HepG2 (cell line): ENCODE measurements around the gene BIVM. TPM values are rescaled to one million over a fixed set of nuclear protein-coding genes. Genes with fewer than 3 reads are reported as not detected.
A peak's percentile ranks its signal among the peaks of the same experiment; 100 is the strongest.

Source experiments
- DZIP1 ChIP-seq: sonication (generic); formaldehyde crosslinking; IDR thresholded peaks from 2 replicates; pipeline ENCODE4 v1.5.0; 2020; ENCODE audit warnings: mild to moderate bottlenecking, missing genetic modification reagents
- HOXA5 ChIP-seq: sonication (generic); formaldehyde crosslinking; IDR thresholded peaks from 2 replicates; pipeline ENCODE4 v1.4.0; 2020; ENCODE audit warnings: missing genetic modification reagents
- KAT7 ChIP-seq: IDR thresholded peaks from 2 replicates; pipeline ENCODE4 v1.6.1; 2018; ENCODE audit warnings: borderline replicate concordance, missing compliant biosample characterization
- NCOA5 ChIP-seq: sonication (generic); formaldehyde crosslinking; IDR thresholded peaks from 2 replicates; pipeline ENCODE4 v1.4.0; 2020; ENCODE audit warnings: missing genetic modification reagents
- NR2F6 ChIP-seq, 2 experiments: IDR thresholded peaks; 2 replicates each; pipeline ENCODE4 v1.6.1; 2016; ENCODE audit warnings: antibody characterized with exemption in 1 of 2, mild to moderate bottlenecking in 1 of 2
- PHF5A ChIP-seq: IDR thresholded peaks from one replicate; pipeline ENCODE4 v1.6.1; 2018; ENCODE audit warnings: low read depth, missing genetic modification reagents; ENCODE audit not compliant: unreplicated experiment
- POLR2G ChIP-seq: fragments of 200-400 bp; formaldehyde crosslinking; IDR thresholded peaks from 2 replicates; pipeline ENCODE4 v1.6.1; 2018; ENCODE audit warnings: mild to moderate bottlenecking, low read depth, low read length, moderate library complexity
- PTBP1 ChIP-seq: fragments of 200-400 bp; formaldehyde crosslinking; IDR thresholded peaks from 2 replicates; pipeline ENCODE4 v1.6.1; 2018; ENCODE audit warnings: low read length, low read depth; ENCODE audit not compliant: poor library complexity, severe bottlenecking
- SCMH1 ChIP-seq: sonication (generic); formaldehyde crosslinking; IDR thresholded peaks from 2 replicates; pipeline ENCODE4 v1.9.0; 2021; ENCODE audit warnings: missing genetic modification reagents, mild to moderate bottlenecking, borderline replicate concordance
- ZBTB46 ChIP-seq: sonication (generic); formaldehyde crosslinking; IDR thresholded peaks from 2 replicates; pipeline ENCODE4 v1.4.0; 2020; ENCODE audit warnings: mild to moderate bottlenecking, missing genetic modification reagents, borderline replicate concordance
- ZFP36L2 ChIP-seq: sonication (generic); formaldehyde crosslinking; IDR thresholded peaks from 2 replicates; pipeline ENCODE4 v1.4.0; 2020; ENCODE audit warnings: missing genetic modification reagents
- ZFX ChIP-seq: sonication (generic); formaldehyde crosslinking; IDR thresholded peaks from 2 replicates; pipeline ENCODE4 v1.4.0; 2020; ENCODE audit warnings: mild to moderate bottlenecking, low read depth, missing genetic modification reagents, moderate library complexity
- ZNF280B ChIP-seq: sonication (generic); formaldehyde crosslinking; IDR thresholded peaks from 2 replicates; pipeline ENCODE4 v1.5.0; 2020; ENCODE audit warnings: missing genetic modification reagents, mild to moderate bottlenecking, borderline replicate concordance
- ZNF282 ChIP-seq: fragments of 450-650 bp; IDR thresholded peaks from 2 replicates; pipeline ENCODE4 v1.6.1; 2018; ENCODE audit not compliant: partially characterized antibody
- ZNF431 ChIP-seq: sonication (generic); formaldehyde crosslinking; IDR thresholded peaks from 2 replicates; pipeline ENCODE4 v1.9.0; 2022; ENCODE audit warnings: missing genetic modification reagents, low read depth, mild to moderate bottlenecking, borderline replicate concordance
- ZNF557 ChIP-seq: sonication (generic); formaldehyde crosslinking; IDR thresholded peaks from 2 replicates; pipeline ENCODE4 v1.4.0; 2020; ENCODE audit warnings: missing genetic modification reagents
- ZNF672 ChIP-seq: sonication (generic); formaldehyde crosslinking; IDR thresholded peaks from 2 replicates; pipeline ENCODE4 v1.8.1; 2022; ENCODE audit warnings: missing genetic modification reagents
- ZNF772 ChIP-seq: sonication (generic); formaldehyde crosslinking; IDR thresholded peaks from 2 replicates; pipeline ENCODE4 v1.5.0; 2020; ENCODE audit warnings: mild to moderate bottlenecking, missing genetic modification reagents
- ZNF800 ChIP-seq: sonication (generic); formaldehyde crosslinking; IDR thresholded peaks from 2 replicates; pipeline ENCODE4 v1.4.0; 2020; ENCODE audit warnings: missing genetic modification reagents
- polyA plus RNA-seq, 8 experiments: library from polyadenylated mRNA; depleted of rRNA in 3 of 8; stranded (reverse) in 7 of 8; unstranded in 1 of 8; fragments of >200 nt; fragmentation: Illumina TruSeq in 4 of 8; extraction: Trizol in 4 of 8; gene quantifications; 2 replicates each; pipeline versions ENCODE4 v1.2.1 to v1.2.3, GENCODE V29; 2011 to 2016; ENCODE audit warnings: low read depth in 4 of 8, missing spikeins in 1 of 8, mixed read lengths in 1 of 8; ENCODE audit not compliant: insufficient read depth in 1 of 8
- total RNA-seq, 5 experiments: library from RNA; depleted of rRNA; stranded (reverse); fragments of >200 nt; fragmentation: Illumina TruSeq; extraction: Trizol; gene quantifications; 2 replicates each; pipeline ENCODE4 v1.2.3, GENCODE V29; 2016; ENCODE audit warnings: low read depth in 1 of 5

BIVM gene
- total and polyA plus RNA-seq, 2 of the 13 experiments (the other 11 are each of a cell fraction or from before 2014, with no cell fraction given), result 10.4 to 15.8 TPM

- no peak for TF ChIP-seq ZBTB46
- TF ChIP-seq KAT7 (CRISPR knock-in tag), result no peak
- TF ChIP-seq ZNF557 (CRISPR knock-in tag), result no peak
- TF ChIP-seq HOXA5, result no peak
- TF ChIP-seq PHF5A (CRISPR knock-in tag), result peak; percentile 33
- no peak for TF ChIP-seq ZFP36L2 (CRISPR knock-in tag)
- TF ChIP-seq ZNF800 (CRISPR knock-in tag), result no peak
- no peak for TF ChIP-seq ZFX
- TF ChIP-seq POLR2G, result no peak
- TF ChIP-seq NR2F6 (IDR thresholded peaks at IDR 0.05), result no peak
- TF ChIP-seq NR2F6 (CRISPR knock-in tag; IDR thresholded peaks at IDR 0.05), result peak; percentile 58
- TF ChIP-seq PTBP1, result no peak
- no peak for TF ChIP-seq ZNF282
- TF ChIP-seq DZIP1 (CRISPR knock-in tag), result no peak
- no peak for TF ChIP-seq ZNF431 (CRISPR knock-in tag)
- TF ChIP-seq ZNF772 (CRISPR knock-in tag), result peak; percentile 44; the same call in 1 of the 2 replicates
- TF ChIP-seq NCOA5, result no peak
- TF ChIP-seq ZNF280B (CRISPR knock-in tag), result no peak
- no peak for TF ChIP-seq SCMH1
- no peak for TF ChIP-seq ZNF672 (CRISPR knock-in tag)
Observed at GRCh38 chr13:102770435-102770834, 28.5 kb upstream of the BIVM start (continued).
